ENCODE data around the gene CDC14C.

- no peak for TF ChIP-seq POLR2A (IDR thresholded peaks at IDR 0.05)
- no peak for TF ChIP-seq CTCF (IDR thresholded peaks at IDR 0.05)
Measured at GRCh38 chr7:48876087-48876486, 48.3 kb upstream of the CDC14C start.
